ENCODE measurements around the gene OLA1. TPM values are rescaled to one million over a fixed set of nuclear protein-coding genes. Genes with fewer than 3 reads are reported as not detected.
A peak's percentile ranks its signal among the peaks of the same experiment; 100 is the strongest.

Gene OLA1
- total and polyA plus RNA-seq, 9 of the 15 experiments (the other 6 are each of a cell fraction or from before 2014, with no cell fraction given): 208 to 353 (median 225) TPM

DNA sequence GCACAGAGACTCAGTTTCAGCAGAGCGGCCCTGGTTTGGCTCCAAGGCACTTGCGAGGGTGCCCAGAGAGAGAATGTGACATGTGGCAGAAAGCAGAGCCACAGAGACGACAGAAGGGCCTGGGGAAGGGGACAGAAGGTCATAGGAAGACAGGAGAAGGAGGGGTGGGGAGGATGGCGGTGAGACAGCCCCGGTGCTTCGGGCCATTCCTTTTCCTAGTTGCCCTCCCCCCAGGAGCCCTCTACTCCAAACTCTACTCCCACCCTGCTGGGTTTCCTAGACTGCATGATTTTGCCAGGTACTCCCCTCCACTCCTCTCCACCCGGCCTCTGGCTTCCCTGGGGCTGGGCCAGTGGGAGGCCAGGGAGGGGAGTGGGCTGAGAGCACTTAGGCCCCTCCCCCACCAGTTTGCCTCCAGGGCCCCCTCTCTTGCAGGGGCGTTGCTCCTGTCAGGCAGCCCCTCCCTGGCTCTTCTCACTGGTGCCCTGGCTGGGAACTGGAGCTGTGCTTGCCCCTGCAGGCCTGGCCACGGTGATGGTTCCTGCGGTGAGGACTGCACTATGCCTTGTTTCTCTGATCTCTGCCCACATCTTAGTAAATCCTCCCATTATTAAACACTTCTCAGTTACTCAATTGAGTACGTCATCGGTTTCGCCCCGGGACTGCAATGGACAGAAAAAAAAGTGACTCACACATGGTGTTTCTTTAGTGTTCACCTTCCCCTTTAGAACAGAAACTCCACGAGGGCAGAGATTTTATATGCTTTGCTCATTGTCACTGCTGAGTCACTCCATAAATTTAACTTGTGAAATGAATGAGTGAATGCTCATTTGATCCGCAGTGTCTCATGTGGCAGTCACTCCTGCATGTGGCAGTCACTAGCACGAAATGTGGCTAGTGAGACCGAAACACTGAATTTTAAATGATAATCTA is 224.5 kb downstream of the OLA1 start (continued):
- TF ChIP-seq CBX1 (IDR thresholded peaks at IDR 0.05; ENCODE audit: low read depth) (no peak), SREBF2 (CRISPR knock-in tag; IDR thresholded peaks at IDR 0.05) (no peak), BCL6 (CRISPR knock-in tag; IDR thresholded peaks at IDR 0.05) (no peak), PRMT5 (CRISPR knock-in tag; IDR thresholded peaks at IDR 0.05) (no peak), NR2C1 (IDR thresholded peaks at IDR 0.05) (no peak), NR2C1 (tag; IDR thresholded peaks at IDR 0.05) (no peak), ZNF316 (IDR thresholded peaks at IDR 0.05) (peak; percentile 80), EGR1 (conservative IDR thresholded peaks at IDR 0.05) (no peak), MEF2D (tag; conservative IDR thresholded peaks at IDR 0.05; ENCODE audit: low read depth) (no peak), PHF21A (IDR thresholded peaks at IDR 0.05; ENCODE audit: borderline replicate concordance, low read depth) (no peak), PRPF4 (IDR thresholded peaks at IDR 0.05; ENCODE audit: insufficient read depth, low read depth, low read length, poor library complexity, severe bottlenecking) (no peak), RBM22 (IDR thresholded peaks at IDR 0.05; ENCODE audit: low read depth, low read length, poor library complexity, severe bottlenecking) (no peak), SRSF1 (IDR thresholded peaks at IDR 0.05; ENCODE audit: low read depth, low read length) (no peak), MEIS2 (IDR thresholded peaks at IDR 0.05; ENCODE audit: partially characterized antibody) (peak; percentile 12), ZNF586 (CRISPR knock-in tag; conservative IDR thresholded peaks at IDR 0.05) (no peak), MAFG (tag; conservative IDR thresholded peaks at IDR 0.05) (0 out of 2 replicates have a peak, but pooled peaks have one; percentile 26)
- TF ChIP-seq, protein P1, sequence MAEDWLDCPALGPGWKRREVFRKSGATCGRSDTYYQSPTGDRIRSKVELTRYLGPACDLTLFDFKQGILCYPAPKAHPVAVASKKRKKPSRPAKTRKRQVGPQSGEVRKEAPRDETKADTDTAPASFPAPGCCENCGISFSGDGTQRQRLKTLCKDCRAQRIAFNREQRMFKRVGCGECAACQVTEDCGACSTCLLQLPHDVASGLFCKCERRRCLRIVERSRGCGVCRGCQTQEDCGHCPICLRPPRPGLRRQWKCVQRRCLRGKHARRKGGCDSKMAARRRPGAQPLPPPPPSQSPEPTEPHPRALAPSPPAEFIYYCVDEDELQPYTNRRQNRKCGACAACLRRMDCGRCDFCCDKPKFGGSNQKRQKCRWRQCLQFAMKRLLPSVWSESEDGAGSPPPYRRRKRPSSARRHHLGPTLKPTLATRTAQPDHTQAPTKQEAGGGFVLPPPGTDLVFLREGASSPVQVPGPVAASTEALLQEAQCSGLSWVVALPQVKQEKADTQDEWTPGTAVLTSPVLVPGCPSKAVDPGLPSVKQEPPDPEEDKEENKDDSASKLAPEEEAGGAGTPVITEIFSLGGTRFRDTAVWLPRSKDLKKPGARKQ (CRISPR knock-in tag; IDR thresholded peaks at IDR 0.05): no peak
- TF ChIP-seq, protein P2, sequence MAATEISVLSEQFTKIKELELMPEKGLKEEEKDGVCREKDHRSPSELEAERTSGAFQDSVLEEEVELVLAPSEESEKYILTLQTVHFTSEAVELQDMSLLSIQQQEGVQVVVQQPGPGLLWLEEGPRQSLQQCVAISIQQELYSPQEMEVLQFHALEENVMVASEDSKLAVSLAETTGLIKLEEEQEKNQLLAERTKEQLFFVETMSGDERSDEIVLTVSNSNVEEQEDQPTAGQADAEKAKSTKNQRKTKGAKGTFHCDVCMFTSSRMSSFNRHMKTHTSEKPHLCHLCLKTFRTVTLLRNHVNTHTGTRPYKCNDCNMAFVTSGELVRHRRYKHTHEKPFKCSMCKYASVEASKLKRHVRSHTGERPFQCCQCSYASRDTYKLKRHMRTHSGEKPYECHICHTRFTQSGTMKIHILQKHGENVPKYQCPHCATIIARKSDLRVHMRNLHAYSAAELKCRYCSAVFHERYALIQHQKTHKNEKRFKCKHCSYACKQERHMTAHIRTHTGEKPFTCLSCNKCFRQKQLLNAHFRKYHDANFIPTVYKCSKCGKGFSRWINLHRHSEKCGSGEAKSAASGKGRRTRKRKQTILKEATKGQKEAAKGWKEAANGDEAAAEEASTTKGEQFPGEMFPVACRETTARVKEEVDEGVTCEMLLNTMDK (IDR thresholded peaks at IDR 0.05; ENCODE audit: borderline replicate concordance, insufficient read depth, low read depth, low read length, poor library complexity, severe bottlenecking): no peak
- TF ChIP-seq, protein P3, sequence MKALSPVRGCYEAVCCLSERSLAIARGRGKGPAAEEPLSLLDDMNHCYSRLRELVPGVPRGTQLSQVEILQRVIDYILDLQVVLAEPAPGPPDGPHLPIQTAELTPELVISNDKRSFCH (CRISPR knock-in tag; IDR thresholded peaks at IDR 0.05): no peak
- TF ChIP-seq, protein P3 (tag; IDR thresholded peaks at IDR 0.05): no peak
- TF ChIP-seq, protein P4, sequence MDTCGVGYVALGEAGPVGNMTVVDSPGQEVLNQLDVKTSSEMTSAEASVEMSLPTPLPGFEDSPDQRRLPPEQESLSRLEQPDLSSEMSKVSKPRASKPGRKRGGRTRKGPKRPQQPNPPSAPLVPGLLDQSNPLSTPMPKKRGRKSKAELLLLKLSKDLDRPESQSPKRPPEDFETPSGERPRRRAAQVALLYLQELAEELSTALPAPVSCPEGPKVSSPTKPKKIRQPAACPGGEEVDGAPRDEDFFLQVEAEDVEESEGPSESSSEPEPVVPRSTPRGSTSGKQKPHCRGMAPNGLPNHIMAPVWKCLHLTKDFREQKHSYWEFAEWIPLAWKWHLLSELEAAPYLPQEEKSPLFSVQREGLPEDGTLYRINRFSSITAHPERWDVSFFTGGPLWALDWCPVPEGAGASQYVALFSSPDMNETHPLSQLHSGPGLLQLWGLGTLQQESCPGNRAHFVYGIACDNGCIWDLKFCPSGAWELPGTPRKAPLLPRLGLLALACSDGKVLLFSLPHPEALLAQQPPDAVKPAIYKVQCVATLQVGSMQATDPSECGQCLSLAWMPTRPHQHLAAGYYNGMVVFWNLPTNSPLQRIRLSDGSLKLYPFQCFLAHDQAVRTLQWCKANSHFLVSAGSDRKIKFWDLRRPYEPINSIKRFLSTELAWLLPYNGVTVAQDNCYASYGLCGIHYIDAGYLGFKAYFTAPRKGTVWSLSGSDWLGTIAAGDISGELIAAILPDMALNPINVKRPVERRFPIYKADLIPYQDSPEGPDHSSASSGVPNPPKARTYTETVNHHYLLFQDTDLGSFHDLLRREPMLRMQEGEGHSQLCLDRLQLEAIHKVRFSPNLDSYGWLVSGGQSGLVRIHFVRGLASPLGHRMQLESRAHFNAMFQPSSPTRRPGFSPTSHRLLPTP (IDR thresholded peaks at IDR 0.05; ENCODE audit: borderline replicate concordance, extremely low read depth, insufficient read length): no peak

Data from K562 (cell line).